GM19023 (cell line): Measurements from ENCODE around the gene TBC1D2.

ENCODE experiments used
- ATAC-seq: cut with Tn5 transposase; IDR thresholded peaks from one replicate; pipeline ENCODE4 v1.9.1; 2021; ENCODE audit warnings: mild to moderate bottlenecking, moderate library complexity; ENCODE audit not compliant: unreplicated experiment

TBC1D2 gene

DNA sequence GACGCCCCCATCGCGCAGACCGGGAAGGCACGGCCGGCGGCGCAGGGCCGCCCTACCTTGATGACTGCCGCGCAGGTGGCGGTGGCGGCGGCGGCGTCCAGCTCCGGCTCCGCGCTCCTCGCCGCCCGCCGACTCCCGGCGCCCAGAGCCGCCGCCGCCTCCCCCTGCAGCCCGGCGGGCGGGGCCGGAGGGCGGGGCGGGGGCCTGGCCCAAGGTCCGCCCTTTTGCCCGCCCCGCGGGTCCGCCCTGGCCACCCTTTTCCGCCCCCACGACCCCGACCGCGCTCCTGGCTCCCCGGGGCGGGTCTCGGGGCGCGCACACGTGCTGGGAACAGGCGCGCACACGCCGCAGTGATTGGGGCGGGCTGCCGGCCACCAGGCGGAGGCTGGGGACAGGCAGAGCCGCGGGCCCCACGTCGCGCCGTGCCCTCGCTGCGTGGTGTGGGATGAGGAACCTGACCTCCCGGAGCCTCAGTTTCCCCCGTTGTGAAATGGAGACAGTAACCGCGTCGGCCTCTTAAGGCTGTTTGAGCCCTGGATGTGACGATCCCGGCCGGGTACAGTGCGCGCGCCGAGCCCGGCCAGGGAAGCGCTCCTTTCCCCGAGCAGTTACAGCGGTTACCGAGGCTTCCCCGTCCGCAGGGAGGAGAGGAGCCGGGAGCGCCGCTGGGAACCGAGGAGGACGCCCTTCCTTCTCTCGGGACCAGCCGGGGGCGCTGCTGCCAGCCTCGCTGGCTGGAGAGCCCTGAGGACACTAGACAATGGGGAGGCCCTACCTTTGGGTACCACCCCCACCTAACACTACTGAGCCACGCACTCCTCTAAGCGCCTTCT lies 62.7 kb downstream of the TBC1D2 start, which contains the start of gene CORO2A:
Gene CORO2A, minus strand, starts transcription at position 135 of the 833 bp plus-strand sequence. CDS start 34,977 bp downstream, outside the sequence.
- ATAC-seq, result peak; percentile 62

DNA sequence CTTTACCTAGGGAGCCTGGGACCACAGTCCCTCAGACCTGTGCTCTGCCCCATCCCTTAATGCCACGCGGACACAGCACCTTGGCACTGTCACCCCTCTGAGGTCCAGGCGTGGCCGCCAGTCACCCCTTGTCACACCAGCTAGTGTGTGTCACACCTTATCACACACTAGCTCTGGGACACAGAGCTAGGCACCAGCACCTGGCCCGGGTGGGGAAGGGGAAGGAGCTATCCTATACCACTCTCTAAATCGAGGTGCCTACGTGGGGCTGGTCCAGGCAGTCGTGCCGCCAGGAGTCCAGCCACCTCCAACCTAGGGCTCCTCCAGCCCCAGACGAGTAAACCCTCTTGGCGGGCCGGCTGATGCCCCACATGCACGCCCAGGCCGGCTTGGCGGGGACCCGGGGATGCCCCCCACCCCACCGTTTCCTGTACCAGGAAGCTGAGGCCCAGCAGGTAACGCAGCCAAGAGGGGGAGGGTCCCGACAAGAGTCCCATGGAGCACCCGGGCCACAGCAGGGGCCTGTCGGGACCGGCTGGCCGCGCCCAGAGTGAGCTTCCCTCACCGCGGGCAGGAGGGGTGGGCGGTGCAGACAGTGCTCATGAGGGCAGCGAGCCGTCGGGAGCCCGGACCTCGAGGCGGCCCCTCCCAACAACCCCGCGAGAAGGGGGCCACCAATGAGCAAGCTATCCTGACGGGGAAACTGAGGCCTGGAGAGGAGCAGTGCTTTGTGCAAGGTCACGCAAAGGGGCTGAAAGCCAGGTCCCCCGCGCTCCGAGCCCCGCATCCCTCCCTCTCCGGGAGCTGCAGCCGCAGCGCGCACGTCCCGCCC lies 63.6 kb downstream of the TBC1D2 start:
- ATAC-seq, result peak; percentile 26

GRCh38 chr9:98191181-98191608 lies 64.3 kb downstream of the TBC1D2 start:
- no peak for ATAC-seq

DNA sequence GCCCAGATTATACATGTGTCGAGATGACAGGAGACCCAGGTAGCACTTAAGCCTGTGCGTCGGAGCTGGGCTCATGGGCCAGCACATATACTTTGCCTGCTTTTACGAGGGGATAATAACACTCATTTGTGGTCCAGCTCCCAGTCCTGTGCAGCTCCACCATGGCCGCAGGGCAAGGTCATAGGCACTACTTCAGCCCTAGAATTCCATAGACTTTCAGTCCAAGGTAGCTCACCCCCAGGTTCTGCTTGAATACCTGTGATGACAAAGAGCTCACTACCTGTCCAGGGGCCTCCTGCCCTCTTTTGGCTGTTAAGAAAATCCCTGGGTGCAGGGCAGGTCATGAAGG lies 64.7 kb downstream of the TBC1D2 start:
- no peak for ATAC-seq

GRCh38 chr9:98189412-98189811 lies 66.0 kb downstream of the TBC1D2 start:
- no peak for ATAC-seq

DNA sequence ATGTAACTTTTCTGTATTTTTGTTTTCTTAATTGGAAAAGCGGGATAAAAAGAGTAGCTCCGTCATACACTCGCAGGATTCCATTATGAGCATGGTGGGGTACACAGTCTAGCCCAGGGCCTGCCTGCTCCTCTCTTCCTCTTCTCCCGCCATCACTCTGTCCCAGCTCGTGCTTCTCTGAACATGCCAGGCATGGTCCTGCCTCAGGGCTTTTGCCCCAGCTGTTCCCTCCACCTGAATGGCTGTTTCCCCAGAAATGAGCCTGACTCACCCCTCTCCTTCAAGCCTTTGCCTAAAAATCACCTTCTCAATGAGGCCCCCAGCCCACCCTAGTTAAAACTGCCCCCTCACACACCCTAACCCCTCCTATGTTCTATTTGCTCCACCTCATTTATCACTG lies 67.5 kb downstream of the TBC1D2 start:
- ATAC-seq, result no peak

DNA sequence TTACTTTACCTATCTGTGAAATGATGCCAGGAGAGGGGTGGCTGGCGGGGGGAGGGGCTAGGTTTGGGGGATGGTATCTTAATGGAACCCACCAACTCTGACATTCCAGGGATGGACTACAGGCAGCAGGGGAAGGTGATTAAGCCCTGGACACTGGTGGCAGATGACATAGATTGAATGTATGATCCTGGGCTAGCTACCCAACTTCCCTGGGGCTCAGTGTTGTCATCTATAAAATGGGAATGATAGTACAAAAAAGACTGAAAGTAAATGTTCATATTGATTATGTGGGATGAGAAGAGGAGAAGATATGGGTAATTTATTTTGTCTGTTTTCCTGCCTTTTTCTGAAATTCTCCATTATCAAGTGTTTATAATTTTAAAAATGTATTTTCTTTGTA lies 69.2 kb downstream of the TBC1D2 start:
- ATAC-seq, result no peak

GRCh38 chr9:98185611-98186171 lies 69.8 kb downstream of the TBC1D2 start:
- no peak for ATAC-seq

GRCh38 chr9:98185021-98185567 lies 70.4 kb downstream of the TBC1D2 start:
- no peak for ATAC-seq

- no peak for ATAC-seq
Measured at GRCh38 chr9:98184326-98184725, 71.1 kb downstream of the TBC1D2 start.

GRCh38 chr9:98182889-98183599 lies 72.4 kb downstream of the TBC1D2 start:
- no peak for ATAC-seq

DNA sequence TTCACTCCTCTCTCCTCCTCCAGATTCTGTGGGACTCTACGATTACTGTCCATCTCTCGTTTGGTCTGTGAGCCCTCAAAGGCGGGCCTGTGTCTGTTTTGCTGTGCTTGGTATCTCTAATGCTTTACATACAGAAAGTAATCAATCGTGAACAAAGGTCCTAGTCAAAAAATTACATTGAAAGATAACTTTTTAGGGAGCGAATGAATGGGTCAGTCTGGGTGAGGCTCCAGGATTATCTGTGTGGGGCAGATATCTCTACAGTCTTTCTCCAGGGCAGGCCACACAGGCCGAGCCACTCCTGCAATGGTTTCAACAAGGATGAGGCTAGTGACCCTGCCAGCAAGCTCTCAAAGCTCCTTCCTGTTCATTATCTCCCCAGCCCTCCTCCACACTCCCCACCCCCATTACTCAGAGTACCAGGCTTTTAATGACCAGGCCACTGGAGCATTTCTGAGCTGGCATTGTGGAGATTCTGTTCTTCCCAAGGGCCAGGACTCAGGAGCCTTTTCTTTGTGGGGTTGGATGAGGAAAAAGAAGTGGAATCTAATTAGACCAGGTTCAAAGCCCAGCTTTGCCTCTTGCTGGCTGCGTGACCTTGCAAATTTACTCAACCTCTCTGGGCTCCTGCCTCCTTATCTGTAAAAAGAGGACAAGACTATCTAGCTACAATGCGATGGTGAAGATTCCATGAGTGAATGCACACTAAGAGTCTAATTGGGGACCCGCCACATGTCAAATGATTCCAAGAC lies 73.2 kb downstream of the TBC1D2 start:
- ATAC-seq, result no peak

GRCh38 chr9:98181746-98182068 lies 73.7 kb downstream of the TBC1D2 start:
- ATAC-seq, result no peak

DNA sequence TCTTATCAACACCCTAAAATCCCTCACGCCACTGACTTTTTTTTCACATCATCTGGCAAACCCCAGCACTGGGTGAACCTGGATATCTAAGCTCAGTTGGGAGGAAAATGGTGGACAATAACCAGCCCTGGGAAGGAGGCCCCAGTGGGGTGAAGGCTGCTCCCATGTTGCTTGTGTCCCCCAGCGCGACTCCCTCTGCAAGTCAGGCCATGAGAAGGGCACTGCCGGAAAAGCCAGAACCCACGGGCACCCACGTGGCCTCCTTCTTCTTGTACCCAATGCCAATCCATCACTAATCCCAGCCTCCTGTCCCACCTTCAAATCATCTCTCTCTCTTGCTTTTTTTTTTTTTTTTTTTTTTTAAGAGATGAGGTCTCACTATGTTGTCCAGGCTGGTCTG lies 74.5 kb downstream of the TBC1D2 start:
- no peak for ATAC-seq

DNA sequence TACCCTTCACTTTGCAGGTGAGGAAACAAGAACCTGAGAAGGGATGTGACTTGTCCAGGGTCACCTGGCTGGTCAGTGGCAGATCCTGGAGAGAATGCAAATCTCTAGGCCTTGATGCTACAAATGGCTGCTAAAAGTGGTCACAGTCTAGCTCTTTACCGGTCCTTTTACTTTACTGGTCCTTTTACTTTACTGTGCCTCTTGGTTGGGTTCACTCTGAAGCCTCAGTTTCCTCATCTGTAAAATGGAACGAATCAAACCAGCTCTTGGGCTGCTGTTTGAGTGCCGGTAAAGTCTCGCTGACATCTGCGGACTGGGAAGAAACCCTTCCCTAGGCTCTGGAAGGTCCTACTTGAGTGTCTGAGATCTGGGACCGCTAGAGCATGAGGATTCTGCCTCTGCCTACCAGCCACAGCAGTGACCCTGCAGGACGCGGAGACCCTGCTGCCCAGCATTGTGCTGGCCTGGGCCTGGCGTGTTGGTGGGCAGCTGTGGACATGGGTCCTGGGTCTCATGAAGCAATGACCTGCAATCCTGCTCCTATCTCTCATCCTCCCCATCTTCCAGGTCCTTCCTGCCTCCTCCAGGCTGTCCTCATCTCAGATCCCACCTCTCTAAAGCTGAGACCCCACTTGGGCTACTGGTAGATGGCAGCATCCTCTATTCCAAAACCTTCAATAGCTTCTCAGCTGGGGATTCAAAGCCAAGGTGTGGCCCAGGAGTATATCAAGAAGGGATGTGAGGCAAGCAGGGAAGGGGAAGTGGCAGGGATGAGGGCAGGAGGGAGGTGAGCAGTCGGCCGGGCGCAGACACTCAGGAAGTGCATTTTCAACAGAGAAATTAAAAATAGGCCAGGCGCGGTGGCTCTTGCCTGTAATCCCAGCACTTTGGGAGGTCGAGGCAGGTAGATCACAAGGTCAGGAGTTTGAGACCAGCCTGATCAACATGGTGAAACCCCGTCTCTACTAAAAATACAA lies 76.3 kb downstream of the TBC1D2 start:
- ATAC-seq, result no peak

GRCh38 chr9:98176391-98177259 lies 78.8 kb downstream of the TBC1D2 start:
- no peak for ATAC-seq

- ATAC-seq, result no peak
Measured at GRCh38 chr9:98175762-98176161, 79.7 kb downstream of the TBC1D2 start.

DNA sequence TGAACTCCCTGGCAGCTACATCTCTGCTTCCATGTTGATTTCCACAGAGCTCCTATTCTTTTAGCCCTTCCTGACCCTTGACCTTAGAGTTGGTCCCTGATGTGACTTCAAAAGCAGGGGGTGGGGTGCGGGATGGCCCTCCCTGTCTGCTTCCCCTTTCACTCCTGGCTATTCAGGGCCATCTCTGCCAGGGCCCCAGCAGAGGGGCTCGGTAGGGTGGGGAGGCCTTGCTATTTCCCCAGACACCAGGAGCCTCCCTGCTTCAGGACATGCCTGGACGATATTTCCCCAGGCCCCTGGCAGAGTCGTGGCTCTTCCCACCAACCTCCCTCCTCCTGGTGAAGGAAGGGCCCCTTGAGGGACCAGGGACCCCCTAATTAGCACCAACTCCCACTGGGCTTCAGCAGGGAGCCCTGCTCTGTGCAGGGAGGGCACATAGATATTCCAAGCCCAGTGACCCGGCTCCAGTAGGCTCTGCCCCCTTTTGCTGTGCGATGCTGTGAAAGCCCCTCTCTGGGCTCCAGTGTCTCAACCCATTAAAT lies 80.3 kb downstream of the TBC1D2 start:
- no peak for ATAC-seq
